ENCODE measurements around the gene GRIP1. TPM values are rescaled to one million over a fixed set of nuclear protein-coding genes. Genes with fewer than 3 reads are reported as not detected.

The GRIP1 gene
- total RNA-seq, 3 donors from 2014 or later: 6.6 to 22.8 (median 12.8) TPM

- no peaks in the 10 kb centered on the region for H3K4me1 ChIP-seq (ENCODE audit: low read depth)
- no peaks in the 10 kb centered on the region for H3K36me3 ChIP-seq (ENCODE audit: low read depth)
- no peak for ATAC-seq
- no peak for DNase-seq
- intact Hi-C loops (cut with DNase I, micrococcal nuclease): no loop called here
- H3K4me3 ChIP-seq: no peak overlapping the region
- H3K9me3 ChIP-seq: no peaks in the 10 kb centered on the region
- no peak for TF ChIP-seq CTCF (IDR thresholded peaks at IDR 0.05)
These were observed 13.4 kb downstream of the GRIP1 start for GRCh38 chr12:66665435-66665985.

DNA sequence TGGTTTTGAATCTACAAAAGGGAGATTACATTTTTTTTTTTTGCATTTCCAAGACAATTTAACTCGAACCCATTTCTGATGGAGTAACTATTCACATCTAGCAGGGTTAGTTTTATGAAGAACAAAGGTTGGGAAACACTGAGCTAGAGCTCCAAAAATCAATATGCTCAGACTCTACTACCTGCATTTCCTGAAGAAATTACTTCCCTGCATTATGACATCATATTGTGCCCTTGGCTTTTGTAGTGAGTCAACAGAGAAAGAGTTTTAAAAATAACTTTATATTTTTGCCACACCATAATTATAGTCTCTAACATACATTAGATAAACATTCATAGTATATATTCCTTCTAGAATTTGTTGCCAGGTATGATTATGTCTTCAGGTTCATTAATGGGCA is 14.8 kb downstream of the GRIP1 start:
- no peak for ATAC-seq
- H3K9me3 ChIP-seq: no peaks in the 10 kb centered on the region
- no peak for TF ChIP-seq CTCF (IDR thresholded peaks at IDR 0.05)

DNA sequence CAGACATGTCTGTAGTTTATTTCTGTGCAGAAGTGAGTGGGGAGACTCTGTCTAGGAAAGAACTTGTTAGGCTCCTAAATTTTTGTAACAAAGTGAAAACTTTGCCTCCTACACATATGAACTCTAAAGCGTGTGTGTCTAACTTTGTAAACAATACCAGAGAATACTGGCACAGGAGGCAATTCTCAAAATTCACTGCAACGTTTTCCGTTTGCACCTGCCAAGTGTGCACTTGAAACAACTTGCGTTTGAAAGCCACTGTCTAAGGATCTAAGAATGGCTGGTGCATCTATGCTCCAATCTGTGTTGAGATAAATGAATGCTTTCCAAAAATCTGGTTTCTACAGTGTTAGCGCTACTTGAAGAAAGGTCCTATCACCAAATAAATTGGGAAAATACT is 15.3 kb downstream of the GRIP1 start:
- Histone ChIP-seq H3K4me3 (no peak overlapping the region), H3K4me1 (ENCODE audit: low read depth) (no peaks in the 10 kb centered on the region), H3K9me3 (no peaks in the 10 kb centered on the region), H3K36me3 (ENCODE audit: low read depth) (no peaks in the 10 kb centered on the region)
- intact Hi-C loops (cut with DNase I, micrococcal nuclease): no loop called here
- DNase-seq (no peak), ATAC-seq (no peak)
- no peak for TF ChIP-seq CTCF (IDR thresholded peaks at IDR 0.05)

More for the DNA sequence above, 14.8 kb downstream of the GRIP1 start:
- no peak overlapping the region for H3K4me3 ChIP-seq
- no peak for DNase-seq
- H3K4me1 ChIP-seq (ENCODE audit: low read depth): no peaks in the 10 kb centered on the region
- intact Hi-C loops (cut with DNase I, micrococcal nuclease): no loop called here
- no peaks in the 10 kb centered on the region for H3K36me3 ChIP-seq (ENCODE audit: low read depth)

DNA sequence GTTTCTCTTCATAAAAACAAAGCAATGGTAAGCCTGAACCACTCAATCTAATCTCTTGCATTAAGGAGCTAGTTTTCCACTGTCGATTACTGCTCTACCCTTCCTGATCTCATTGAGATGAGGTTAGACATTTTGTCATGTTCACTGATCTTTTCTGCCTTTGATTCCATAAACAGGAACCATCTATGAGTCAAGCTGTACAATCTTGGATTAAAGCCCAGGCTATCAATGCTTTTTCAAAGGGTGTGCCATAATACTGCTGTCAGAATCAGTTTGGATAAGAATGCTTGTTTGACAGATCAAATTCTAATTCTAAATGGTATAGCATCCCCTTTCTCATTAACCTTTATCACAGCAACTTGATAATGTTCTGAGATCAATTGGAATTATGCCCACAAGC is 16.1 kb downstream of the GRIP1 start:
- H3K9me3 ChIP-seq: no peaks in the 10 kb centered on the region
- ATAC-seq: peak; percentile 42
- no peak for TF ChIP-seq CTCF (IDR thresholded peaks at IDR 0.05)
- intact Hi-C loops (cut with DNase I, micrococcal nuclease): no loop called here
- DNase-seq: no peak
- no peaks in the 10 kb centered on the region for H3K36me3 ChIP-seq (ENCODE audit: low read depth)
- H3K4me3 ChIP-seq: no peak overlapping the region
- no peaks in the 10 kb centered on the region for H3K4me1 ChIP-seq (ENCODE audit: low read depth)

DNA sequence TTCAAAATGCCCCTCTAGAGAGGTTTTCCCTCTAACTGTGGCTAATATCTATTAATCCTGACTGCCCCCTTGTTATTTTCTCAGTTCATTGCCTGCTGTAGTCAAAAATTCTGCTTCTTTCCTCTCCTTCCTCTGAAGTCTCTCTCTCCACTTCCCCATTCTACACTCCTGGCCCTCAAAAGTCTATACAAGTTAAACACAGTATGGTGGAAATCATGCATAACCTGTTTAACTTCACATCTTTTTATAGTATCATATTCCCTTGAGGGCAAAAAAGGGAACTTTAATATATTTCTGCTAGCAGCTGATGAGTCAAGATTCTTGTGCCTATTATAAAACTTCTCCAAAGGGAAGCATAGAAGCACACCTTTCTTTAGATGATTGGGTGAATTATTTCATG is 16.7 kb downstream of the GRIP1 start:
- DNase-seq (no peak), ATAC-seq (no peak)
- Histone ChIP-seq H3K9me3 (no peaks in the 10 kb centered on the region), H3K36me3 (ENCODE audit: low read depth) (no peaks in the 10 kb centered on the region), H3K4me1 (ENCODE audit: low read depth) (no peaks in the 10 kb centered on the region), H3K4me3 (no peak overlapping the region)
- TF ChIP-seq CTCF (IDR thresholded peaks at IDR 0.05): no peak
- intact Hi-C loops (cut with DNase I, micrococcal nuclease): no loop called here

GRCh38 chr12:66661357-66661756 is 17.5 kb downstream of the GRIP1 start:
- no peaks in the 10 kb centered on the region for H3K4me1 ChIP-seq (ENCODE audit: low read depth)
- no peaks in the 10 kb centered on the region for H3K9me3 ChIP-seq
- TF ChIP-seq CTCF (IDR thresholded peaks at IDR 0.05): no peak
- no peaks in the 10 kb centered on the region for H3K36me3 ChIP-seq (ENCODE audit: low read depth)
- DNase-seq (no peak), ATAC-seq (no peak)
- intact Hi-C loops (cut with DNase I, micrococcal nuclease): no loop called here
- no peak overlapping the region for H3K4me3 ChIP-seq
